Endothelial cell of umbilical vein (primary cell): ENCODE measurements around the gene HID1. TPM values are rescaled to one million over a fixed set of nuclear protein-coding genes. Genes with fewer than 3 reads are reported as not detected.

Experiments used
- BruUV-seq: library from RNA; stranded (reverse); fragments of 400-500 nt; replicated peaks from 2 replicates; lab custom pipeline; 2021; lab: Mats Ljungman, UMichigan
- CTCF ChIA-PET: fragments of 300-600, 350-600 bp; sonication (Branson Sonifier 250); formaldehyde crosslinking; loops from one replicate; lab custom pipeline; 2021; ENCODE audit warnings: antibody characterized with exemption, inconsistent platforms; lab: Charles Lee
- POLR2A ChIA-PET: fragments of 300-600, 350-600 bp; sonication (Branson Sonifier 250); formaldehyde crosslinking; loops from one replicate; lab custom pipeline; 2021; ENCODE audit warnings: antibody characterized with exemption, inconsistent platforms; lab: Charles Lee
- DNase-seq: peaks from one replicate; pipeline ENCODE4 v3.0.0-alpha.2; 2011; ENCODE audit warnings: low read depth, low spot score
- FAIRE-seq: peaks from 2 replicates; lab custom pipeline; 2011; peaks lifted over from hg19 to GRCh38; lab: Jason Lieb, UNC
- H2AFZ ChIP-seq: 2 replicates; pipeline ENCODE4 v1.6.0; 2012; ENCODE audit warnings: low read depth, low read length, control low read depth, inconsistent platforms
- H3K27ac ChIP-seq: 2 replicates; pipeline ENCODE4 v1.5.1; 2011; ENCODE audit warnings: low read depth, mild to moderate bottlenecking, control low read depth, low read length, moderate library complexity; ENCODE audit not compliant: insufficient read depth
- H3K27me3 ChIP-seq, 2 experiments: 2 replicates each; pipeline versions ENCODE4 v1.6.0 to v1.6.1; 2011; ENCODE audit warnings: low read length in 2 of 2, mixed read lengths in 1 of 2; ENCODE audit not compliant: control insufficient read depth in 2 of 2, insufficient read depth in 2 of 2
- H3K36me3 ChIP-seq, 2 experiments: 2 replicates in 1 of 2; 3 replicates in 1 of 2; pipeline ENCODE4 v1.5.1; 2011; ENCODE audit warnings: low read length in 2 of 2, mild to moderate bottlenecking in 1 of 2, moderate library complexity in 1 of 2; ENCODE audit not compliant: control insufficient read depth in 2 of 2, insufficient read depth in 2 of 2; ENCODE audit errors: extremely low read depth in 1 of 2
- H3K4me1 ChIP-seq: 3 replicates; pipeline ENCODE4 v1.5.1; 2011; ENCODE audit warnings: mild to moderate bottlenecking, low read length; ENCODE audit not compliant: control insufficient read depth, insufficient read depth; ENCODE audit errors: extremely low read depth
- H3K4me2 ChIP-seq: 2 replicates; pipeline ENCODE4 v1.6.1; 2011; ENCODE audit warnings: low read length, control low read depth, mixed read lengths; ENCODE audit not compliant: insufficient read depth
- H3K4me3 ChIP-seq, 3 experiments: fragments of 200-600 bp in 1 of 3; sonication (generic), shearing (Covaris generic) in 1 of 3; replicated peaks in 1 of 3; 2 replicates each; pipeline ENCODE4 v1.5.1; 2011 to 2016; ENCODE audit warnings: control low read depth in 3 of 3, low read length in 3 of 3, mild to moderate bottlenecking in 2 of 3, inconsistent platforms in 1 of 3, low read depth in 1 of 3, moderate library complexity in 1 of 3; ENCODE audit not compliant: insufficient read depth in 1 of 3
- H3K79me2 ChIP-seq: 2 replicates; pipeline ENCODE4 v1.6.0; 2012; ENCODE audit warnings: low read length, inconsistent platforms; ENCODE audit not compliant: control insufficient read depth, insufficient read depth
- H3K9ac ChIP-seq: replicated peaks from 2 replicates; pipeline ENCODE3; 2011; ENCODE audit warnings: low read length, control low read depth; ENCODE audit not compliant: insufficient read depth; ENCODE audit errors: extremely low read depth
- H3K9me1 ChIP-seq: replicated peaks from 3 replicates; pipeline ENCODE4 v1.6.0; 2011; ENCODE audit warnings: mild to moderate bottlenecking, low read length; ENCODE audit not compliant: control insufficient read depth, insufficient read depth; ENCODE audit errors: extremely low read depth
- H3K9me3 ChIP-seq: replicated peaks from 2 replicates; pipeline ENCODE4 v1.5.1; 2012; ENCODE audit warnings: low read length, inconsistent platforms; ENCODE audit not compliant: control insufficient read depth, insufficient read depth
- H4K20me1 ChIP-seq: replicated peaks from 2 replicates; pipeline ENCODE3; 2011; ENCODE audit warnings: mild to moderate bottlenecking, low read length; ENCODE audit not compliant: control insufficient read depth, insufficient read depth; ENCODE audit errors: extremely low read depth
- CTCF ChIP-seq, 2 donors: IDR thresholded peaks; 1 replicate in 1 of 2; 2 replicates in 1 of 2; pipeline ENCODE4 v1.5.1; 2011; ENCODE audit warnings: low read length in 2 of 2, mild to moderate bottlenecking in 2 of 2, moderate library complexity in 2 of 2, control low read depth in 1 of 2, inconsistent platforms in 1 of 2, low read depth in 1 of 2; ENCODE audit not compliant: insufficient read depth in 1 of 2; ENCODE audit errors: extremely low read depth in 1 of 2
- EZH2 ChIP-seq: IDR thresholded peaks from 2 replicates; pipeline ENCODE4 v1.6.1; 2012; ENCODE audit warnings: borderline replicate concordance, low read depth, mild to moderate bottlenecking, moderate library complexity, low read length, inconsistent platforms; ENCODE audit not compliant: severe bottlenecking
- FOS ChIP-seq: IDR thresholded peaks from 2 replicates; pipeline ENCODE4 v1.6.1; 2011; ENCODE audit warnings: mild to moderate bottlenecking, low read length, moderate library complexity, borderline replicate concordance; ENCODE audit not compliant: insufficient read depth
- GATA2 ChIP-seq: IDR thresholded peaks from 2 replicates; pipeline ENCODE4 v1.7.0; 2011; ENCODE audit warnings: low read depth, mild to moderate bottlenecking, moderate library complexity, mixed read lengths, low read length; ENCODE audit not compliant: insufficient read length, insufficient read depth
- JUN ChIP-seq: IDR thresholded peaks from 2 replicates; pipeline ENCODE4 v1.6.1; 2011; ENCODE audit warnings: borderline replicate concordance, low read depth; ENCODE audit not compliant: insufficient read length, insufficient read depth
- MAX ChIP-seq: IDR thresholded peaks from 2 replicates; pipeline ENCODE4 v1.6.1; 2011; ENCODE audit not compliant: insufficient read depth, insufficient read length
- MYC ChIP-seq: IDR thresholded peaks from one replicate; pipeline ENCODE4 v1.6.1; 2011; ENCODE audit warnings: mild to moderate bottlenecking, low read depth, low read length
- POLR2A ChIP-seq: IDR thresholded peaks from 2 replicates; pipeline ENCODE4 v1.6.1; 2012; ENCODE audit warnings: low read depth, mild to moderate bottlenecking, control low read depth, low read length
- POLR2AphosphoS5 ChIP-seq: IDR thresholded peaks from 2 replicates; pipeline ENCODE4 v1.6.1; 2012; ENCODE audit warnings: low read depth, mild to moderate bottlenecking, control low read depth, low read length, moderate library complexity; ENCODE audit not compliant: insufficient read depth
- dilution Hi-C: fragments of 300-500 bp; cut with MboI; formaldehyde crosslinking; loops from one replicate; pipeline ENCODE4 v1.15.0; 2019; ENCODE audit warnings: low sequenced_read_pairs; ENCODE audit not compliant: extremely low pct_ligation_motif_present
- intact Hi-C: fragments of 100-400 bp; cut with micrococcal nuclease; formaldehyde crosslinking; loops from one replicate; pipeline ENCODE4 v1.10.0; 2022
- polyA plus RNA-seq, 4 experiments: library from polyadenylated mRNA; depleted of rRNA in 3 of 4; stranded (reverse) in 3 of 4; unstranded in 1 of 4; fragments of >200 nt; gene quantifications; 2 replicates each; pipeline versions ENCODE4 v1.2.1 to v1.2.3, GENCODE V29; 2011 to 2012; ENCODE audit warnings: missing spikeins in 1 of 4
- total RNA-seq: library from RNA; stranded (reverse); gene quantifications from 2 replicates; pipeline ENCODE4 v1.2.3, GENCODE V29; 2021

HID1 gene
- total and polyA plus RNA-seq, 2 donors (not counting 3 experiments of a cell fraction or from before 2014, with no cell fraction given), result 41.4 to 53.3 TPM

GRCh38 chr17:74930535-74931036 is 42.0 kb downstream of the HID1 start:
- Histone ChIP-seq H3K4me3 (no peak overlapping the region), H2AFZ (no peak overlapping the region), H3K9me3 (no peaks in the 10 kb centered on the region), H3K9me1 (no peaks in the 10 kb centered on the region), H3K79me2 (no peaks in the 10 kb centered on the region), H3K27me3 (peaks cover 34 to 35% of the 10 kb centered on the region in 2 experiments), H4K20me1 (no peaks in the 10 kb centered on the region), H3K36me3 (no peaks in the 10 kb centered on the region), H3K27ac (no peak overlapping the region), H3K9ac (no peak overlapping the region), H3K4me1 (no peaks in the 10 kb centered on the region), H3K4me2 (no peak overlapping the region)
- POLR2A ChIA-PET, result no interaction called here
- intact Hi-C loops, result no loop called here
- CTCF ChIA-PET, result interaction anchor here (1.5 kb wide), 1 partner anchor 27 kb away, joined by 5 read pairs; no protein-coding TSS in a partner anchor
- FAIRE-seq, result no peak
- dilution Hi-C loops, result no loop called here
- TF ChIP-seq CTCF (IDR thresholded peaks at IDR 0.05; ENCODE audit: extremely low read depth in 1 of 2, insufficient read depth in 1 of 2, low read depth in 1 of 2, low read length in 2 of 2) (no peak), POLR2A (no peak), EZH2 (no peak), POLR2AphosphoS5 (no peak), GATA2 (no peak), MAX (no peak), FOS (no peak), MYC (no peak), JUN (no peak)
- no peak for DNase-seq
- no TSS peak for BruUV-seq
